ELF-1 (cell line): ENCODE results near the gene CCDC192.
"Not testable (repeated sequence)": the region's sequence is repeated elsewhere in the genome, so short reads cannot be mapped to it uniquely, and the experiment has no call there.

ENCODE experiments used
- DNase-seq: peaks from one replicate; pipeline ENCODE4 v3.0.0-alpha.2; 2016; ENCODE audit warnings: low read depth, low spot score

Gene CCDC192

GRCh38 chr5:127761869-127762268, 58.7 kb downstream of the CCDC192 start:
- DNase-seq = no peak

DNA sequence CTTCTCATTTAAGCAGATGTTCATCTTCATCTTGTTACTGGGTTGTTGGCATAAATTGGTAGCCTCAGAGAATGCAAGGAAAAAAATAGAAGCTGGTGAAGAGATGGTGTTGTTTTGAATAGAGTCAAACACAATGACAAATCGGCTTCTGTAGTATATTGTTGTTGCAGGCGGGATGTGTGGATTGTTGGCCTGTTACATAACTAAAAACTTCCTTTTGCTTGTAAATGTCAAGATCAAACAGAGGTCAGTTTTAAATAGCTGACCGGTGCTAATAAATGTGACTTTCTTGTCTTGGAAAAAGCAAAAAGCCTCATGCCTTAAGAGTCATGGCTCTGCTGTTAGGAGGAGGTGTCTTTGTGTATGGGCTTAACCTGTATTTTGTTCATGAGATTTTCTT, 59.2 kb downstream of the CCDC192 start:
- DNase-seq = no peak

DNA sequence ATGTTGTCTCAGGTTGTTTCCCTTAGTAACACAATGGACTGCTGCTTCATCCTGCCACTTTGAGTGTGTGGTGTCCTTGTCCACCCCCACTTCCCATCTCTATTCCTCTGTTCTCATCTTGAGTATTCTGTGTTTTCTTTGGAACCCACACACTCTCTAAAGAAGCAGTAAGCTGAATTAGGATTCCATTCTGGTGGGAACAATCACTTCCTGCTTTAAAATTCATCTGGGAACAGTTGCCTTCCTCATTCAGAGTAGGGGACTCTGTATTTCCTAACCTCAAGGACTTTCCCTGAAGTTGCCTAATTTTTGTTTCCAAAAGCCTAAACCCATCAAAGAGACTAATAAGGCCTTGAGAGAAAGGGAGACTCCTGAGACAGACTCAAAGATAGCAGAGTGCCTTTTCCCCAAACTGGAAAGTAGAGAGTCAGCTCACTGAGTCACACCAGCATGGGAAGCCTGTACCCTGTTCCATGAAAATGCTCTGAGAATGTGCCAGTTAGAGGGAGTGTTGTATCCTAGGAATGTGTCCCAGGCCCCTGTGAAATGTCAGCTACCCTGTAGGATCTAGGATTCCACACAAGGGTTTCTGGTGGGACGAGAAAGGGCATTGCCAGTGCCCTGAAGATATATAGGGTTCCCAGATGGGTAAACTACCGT, 63.6 kb downstream of the CCDC192 start:
- no peak for DNase-seq

- no peak for DNase-seq
Measured at GRCh38 chr5:127769386-127769785, 66.2 kb downstream of the CCDC192 start.

DNA sequence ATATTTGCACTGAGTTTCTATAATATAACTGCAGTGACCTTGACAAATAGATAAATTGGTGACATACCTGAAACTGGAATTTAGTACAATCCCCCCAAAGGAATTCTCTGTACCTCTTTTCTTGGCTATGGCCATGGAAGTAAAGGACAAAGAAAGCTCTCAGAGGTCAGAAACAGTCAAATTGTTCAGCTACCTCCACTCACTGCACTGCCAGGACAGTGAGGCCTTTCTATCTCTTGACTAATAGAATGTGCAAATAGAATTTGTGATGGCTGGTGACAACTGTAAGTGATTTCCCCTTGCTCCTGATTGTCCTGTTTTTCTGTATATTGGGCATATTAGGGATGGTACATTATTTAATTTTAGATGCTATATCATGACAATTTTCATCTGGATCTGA, 67.1 kb downstream of the CCDC192 start:
- no peak for DNase-seq

DNA sequence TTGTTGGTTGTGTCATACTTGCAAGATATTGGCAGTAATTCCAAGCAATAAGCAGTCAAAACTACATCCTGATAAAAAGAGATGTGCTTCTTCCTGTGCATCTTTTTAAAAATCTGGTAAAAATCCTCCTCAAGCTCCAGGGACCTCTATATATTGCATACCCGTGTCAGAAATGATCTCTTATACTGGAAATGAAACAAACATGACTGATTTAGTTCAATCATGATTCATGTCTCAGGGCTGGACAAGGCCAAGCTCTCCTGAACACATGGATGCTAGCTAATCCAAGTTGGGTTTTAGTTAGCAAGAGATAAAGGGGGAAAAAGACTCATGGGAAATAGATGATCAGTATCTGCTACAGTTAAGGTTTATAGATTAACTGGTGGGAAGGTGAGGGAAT, 69.3 kb downstream of the CCDC192 start:
- no peak for DNase-seq

- DNase-seq = no peak
Measured at GRCh38 chr5:127774221-127774620, 71.0 kb downstream of the CCDC192 start.

DNA sequence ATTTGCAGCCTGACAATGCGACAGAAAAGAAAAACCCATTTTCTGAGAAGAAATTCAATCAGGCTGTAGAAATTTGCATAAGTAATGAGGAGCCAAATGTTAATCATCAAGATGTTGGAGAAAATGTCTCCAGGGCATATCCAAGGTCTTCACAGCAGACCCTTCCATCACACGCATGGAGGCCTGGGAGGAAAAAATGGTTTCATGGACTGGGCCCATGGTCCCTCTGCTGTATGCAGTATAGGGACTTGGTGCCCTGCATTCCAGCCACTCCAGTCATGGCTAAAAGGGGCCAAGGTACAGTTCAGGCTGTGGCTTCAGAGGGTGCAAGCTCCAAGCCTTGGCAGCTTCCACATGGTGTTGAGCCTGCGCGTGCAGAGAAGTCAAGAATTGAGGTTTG, 73.3 kb downstream of the CCDC192 start:
- no peak for DNase-seq

- no peak for DNase-seq
Measured at GRCh38 chr5:127777957-127778356, 74.8 kb downstream of the CCDC192 start.

- not testable (repeated sequence) for DNase-seq
Measured at GRCh38 chr5:127782450-127782849, 79.3 kb downstream of the CCDC192 start.

GRCh38 chr5:127785098-127785927, 82.1 kb downstream of the CCDC192 start:
- no peak for DNase-seq

GRCh38 chr5:127791439-127791838, 88.2 kb downstream of the CCDC192 start:
- DNase-seq = no peak

DNA sequence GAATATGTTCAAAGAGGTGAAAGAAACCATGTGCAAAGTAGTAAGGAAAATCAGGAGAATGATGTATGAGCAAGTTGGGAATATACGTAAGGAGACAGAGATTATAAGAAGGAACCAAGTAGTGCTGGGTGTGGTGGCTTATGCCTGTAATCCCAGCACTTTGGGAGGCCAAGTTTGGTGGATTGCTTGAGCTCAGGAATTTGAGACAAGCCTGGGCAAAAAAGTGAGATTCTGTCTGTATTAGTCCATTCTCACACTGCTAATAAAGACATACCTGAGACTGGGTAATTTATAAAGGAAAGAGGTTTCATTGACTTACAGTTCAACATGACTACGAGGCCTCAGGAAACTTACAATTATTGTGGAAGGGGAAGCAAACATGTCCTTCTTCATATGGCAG, 88.7 kb downstream of the CCDC192 start:
- not testable (repeated sequence) for DNase-seq

DNA sequence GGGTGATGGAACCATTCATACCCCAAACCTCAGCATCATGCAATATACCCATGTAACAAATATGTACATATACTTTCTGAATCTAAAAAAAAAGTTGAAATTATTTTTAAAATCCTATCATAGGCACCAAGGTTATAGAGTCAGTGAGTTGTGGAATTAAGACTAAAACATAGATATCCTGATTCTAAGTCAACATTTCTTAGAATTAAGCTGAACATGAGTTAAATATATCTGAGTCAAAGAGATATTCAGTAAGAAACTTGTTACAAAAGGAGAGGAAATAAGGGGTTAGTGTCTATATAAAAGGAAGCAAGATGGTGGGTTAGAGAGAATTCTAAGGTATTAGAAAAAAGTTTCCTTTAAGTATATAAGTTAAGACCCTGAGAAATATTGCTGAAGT, 89.9 kb downstream of the CCDC192 start:
- DNase-seq = no peak

DNA sequence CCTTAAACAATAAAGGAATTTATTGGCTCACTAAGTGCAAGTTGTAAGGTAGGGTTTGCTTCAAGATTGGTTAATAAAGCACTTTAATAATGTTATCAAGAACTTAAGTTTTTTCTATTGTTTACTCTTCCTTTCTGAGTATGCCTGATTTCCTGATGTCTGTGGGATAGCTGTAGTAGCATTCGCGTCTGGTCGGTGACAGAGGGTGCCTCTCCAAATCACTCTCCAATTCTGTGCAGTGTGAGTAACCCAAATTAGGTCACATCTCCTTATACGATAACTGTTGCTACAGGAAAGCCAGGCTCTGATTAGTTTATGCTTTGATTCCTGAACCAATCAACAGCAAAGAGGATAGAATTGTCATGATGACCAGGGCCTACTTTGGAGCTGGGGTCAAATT, 90.7 kb downstream of the CCDC192 start:
- no peak for DNase-seq

DNA sequence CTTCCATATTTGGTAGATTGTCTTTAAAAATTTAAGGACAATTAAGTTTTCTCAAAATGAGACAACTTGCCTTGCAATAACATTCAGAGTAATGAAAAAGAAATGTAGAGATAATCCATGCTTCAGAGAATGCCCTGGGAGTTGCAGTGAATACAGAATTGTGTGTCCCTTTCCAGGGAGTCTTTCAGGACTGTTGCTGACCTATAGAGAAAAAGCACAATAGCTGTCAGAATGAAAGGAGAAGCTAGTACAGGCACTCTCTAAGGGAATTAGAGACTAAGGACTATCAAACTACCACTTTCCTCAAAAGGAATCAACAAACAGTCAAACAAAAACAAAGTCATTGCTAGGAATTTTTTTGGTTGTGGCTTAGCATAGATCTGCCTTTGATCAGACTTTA, 93.0 kb downstream of the CCDC192 start:
- DNase-seq = no peak

- DNase-seq = no peak
Measured at GRCh38 chr5:127799293-127799905, 96.2 kb downstream of the CCDC192 start.

GRCh38 chr5:127801751-127802476, 98.7 kb downstream of the CCDC192 start:
- no peak for DNase-seq

DNA sequence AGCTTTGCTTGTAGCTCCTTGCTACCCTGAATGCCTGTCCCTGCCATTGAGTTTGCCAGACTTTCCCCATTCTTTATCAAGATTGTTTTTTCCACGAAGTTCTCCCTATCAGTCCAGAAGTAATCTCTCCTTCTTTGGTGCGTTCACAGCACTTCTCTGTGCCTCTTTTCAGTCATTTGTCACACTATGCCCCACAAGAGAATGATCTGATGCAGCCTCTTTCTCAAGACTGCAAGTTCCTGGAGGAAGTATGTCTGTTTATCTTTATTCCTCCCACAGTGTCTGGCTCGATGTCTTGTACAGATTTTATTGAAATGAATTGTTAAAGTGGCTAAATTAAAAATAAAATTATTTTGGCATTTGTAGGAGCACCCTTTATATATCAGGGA, 99.3 kb downstream of the CCDC192 start:
- DNase-seq = no peak

DNA sequence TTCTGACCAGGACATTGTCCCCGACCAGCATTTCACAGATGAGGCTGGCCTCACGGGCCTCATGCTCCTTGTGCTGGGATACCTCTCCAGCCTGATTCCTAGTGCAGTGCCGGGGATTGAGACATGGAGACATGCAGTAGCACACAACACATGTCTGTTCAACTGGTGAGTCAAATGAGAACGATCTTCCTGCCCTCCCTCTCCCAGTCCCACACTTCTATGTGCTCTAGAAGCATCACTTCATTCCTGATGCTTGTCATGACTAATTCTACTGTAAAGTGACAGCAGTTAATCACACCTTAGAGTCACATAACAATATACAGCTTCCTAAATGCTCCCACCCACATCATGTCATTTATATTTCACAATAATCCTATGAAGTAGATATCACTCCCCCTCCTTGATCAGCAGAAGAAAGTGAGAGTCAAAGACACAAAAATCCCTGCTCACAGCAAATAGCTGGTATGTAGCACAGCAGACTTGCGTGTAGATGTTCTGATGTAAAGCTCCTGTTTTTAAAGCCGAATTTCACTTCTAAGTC, 101.8 kb downstream of the CCDC192 start:
- DNase-seq = no peak

DNA sequence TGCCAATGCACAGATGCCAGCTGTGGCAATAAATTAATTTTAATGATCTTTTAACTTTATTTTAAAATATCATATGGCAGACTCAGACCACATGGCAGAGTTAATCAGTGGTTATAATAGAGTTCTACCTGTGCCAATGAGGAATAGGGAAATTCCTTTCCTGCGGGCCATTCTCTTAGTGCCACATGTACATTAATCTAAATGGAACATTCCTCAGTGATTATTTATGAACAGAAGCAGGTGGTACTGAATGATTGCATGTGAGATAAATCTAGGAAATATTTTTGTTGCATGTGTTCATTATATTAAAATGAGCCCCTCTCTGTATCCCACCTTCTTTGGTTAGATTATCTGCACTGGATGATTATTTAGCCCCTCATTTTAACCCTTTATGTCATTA, 102.3 kb downstream of the CCDC192 start:
- no peak for DNase-seq

- no peak for DNase-seq
Measured at GRCh38 chr5:127806776-127807175, 103.6 kb downstream of the CCDC192 start.
